Neural progenitor cell (in vitro differentiated cells): Measurements from ENCODE around the gene EIF5A.

Source experiments
- CTCF ChIP-seq: fragments of 200-600 bp; sonication (generic); IDR thresholded peaks from 2 replicates; pipeline ENCODE4 v1.5.1; 2017; ENCODE audit warnings: antibody characterized with exemption, mild to moderate bottlenecking
- EZH2 ChIP-seq: fragments of 200-600 bp; sonication (generic); IDR thresholded peaks from 2 replicates; pipeline ENCODE4 v1.6.1; 2017; ENCODE audit warnings: antibody characterized with exemption, mild to moderate bottlenecking, moderate library complexity

- no peak for TF ChIP-seq CTCF
- no peak for TF ChIP-seq EZH2
Observed at GRCh38 chr17:7352910-7353635, 45.6 kb downstream of the EIF5A start.
